ENCODE data around the gene PITHD1.
"Not testable (repeated sequence)": the region's sequence is repeated elsewhere in the genome, so short reads cannot be mapped to it uniquely, and the experiment has no call there.

Gene PITHD1

GRCh38 chr1:23799570-23800399, 21.6 kb downstream of the PITHD1 start:
- DNase-seq, result peak; percentile 18 to 20

GRCh38 chr1:23800400-23801337, 22.5 kb downstream of the PITHD1 start, which contains the start of gene GALE:
TSS of gene GALE (minus strand) at chr1:23800754. CDS start at chr1:23799007, 1,747 bp downstream.
- DNase-seq, result peak; percentile 95 to 97

DNA sequence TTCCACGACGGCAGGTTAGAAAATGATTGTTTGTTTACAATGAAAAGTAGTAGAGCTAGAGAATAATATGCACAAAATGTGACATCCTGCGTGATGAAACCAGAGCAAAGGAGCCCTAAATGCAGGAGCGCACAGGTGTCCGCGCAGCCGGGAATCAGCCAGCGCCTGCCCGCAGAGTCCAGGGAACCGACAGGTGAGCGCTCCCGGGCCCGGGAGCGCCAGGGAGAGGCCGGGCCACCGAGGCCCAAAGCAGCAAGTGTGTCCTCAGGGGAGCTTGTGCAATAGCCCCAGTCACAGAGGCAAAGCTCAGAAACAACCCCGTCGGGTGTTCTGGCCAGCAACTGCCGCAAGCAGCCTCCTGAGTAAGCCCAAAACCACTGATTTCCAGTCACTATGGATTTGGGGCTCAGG, 23.1 kb downstream of the PITHD1 start:
- no peak for DNase-seq

- DNase-seq, result no peak
Measured at GRCh38 chr1:23801876-23802275, 23.7 kb downstream of the PITHD1 start.

GRCh38 chr1:23802809-23803342, 24.7 kb downstream of the PITHD1 start:
- not testable (repeated sequence) for DNase-seq

- no peak for DNase-seq
Measured at GRCh38 chr1:23803674-23804073, 25.5 kb downstream of the PITHD1 start.

GRCh38 chr1:23804183-23804835, 26.1 kb downstream of the PITHD1 start:
- no peak for DNase-seq

DNA sequence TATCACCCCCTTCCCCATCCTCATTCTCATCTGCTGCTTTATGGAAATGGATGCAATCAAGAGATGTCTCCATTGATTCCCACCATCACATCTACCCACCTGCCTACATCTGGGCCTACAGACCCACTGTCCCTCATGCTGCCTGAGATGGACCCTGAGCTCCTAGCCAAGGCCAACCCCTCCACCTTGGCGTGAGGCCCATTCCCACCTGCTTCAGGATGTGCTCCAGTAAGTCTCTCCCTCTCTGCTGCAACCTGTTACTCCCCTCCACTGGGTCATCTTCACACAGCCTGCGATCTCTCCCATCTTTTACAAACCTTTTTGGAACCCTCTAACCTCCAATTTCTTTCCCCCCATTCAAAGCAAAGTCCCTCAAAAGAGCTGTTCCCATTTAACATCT, 26.8 kb downstream of the PITHD1 start:
- no peak for DNase-seq

DNA sequence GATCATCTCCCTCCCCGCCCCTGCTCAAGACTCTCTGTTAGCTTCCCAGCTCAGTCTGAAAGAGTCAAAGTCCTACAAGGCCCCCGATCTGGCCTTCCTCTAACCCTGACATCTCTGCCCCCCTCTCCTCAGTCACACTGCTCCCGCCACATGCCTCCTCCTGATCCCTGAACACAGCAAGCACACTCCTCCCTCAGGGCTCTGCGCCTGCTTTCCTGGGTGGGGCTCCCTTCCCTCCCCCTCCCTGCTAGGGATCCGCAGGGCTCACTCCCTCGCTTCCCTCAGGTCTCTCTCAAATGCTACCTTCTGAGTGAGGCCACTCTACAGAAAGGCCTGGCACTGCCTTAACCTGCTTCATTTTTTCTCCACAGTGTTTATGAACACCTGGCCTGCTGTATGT, 28.1 kb downstream of the PITHD1 start:
- no peak for DNase-seq

GRCh38 chr1:23807453-23807852, 29.2 kb downstream of the PITHD1 start:
- no peak for DNase-seq

DNA sequence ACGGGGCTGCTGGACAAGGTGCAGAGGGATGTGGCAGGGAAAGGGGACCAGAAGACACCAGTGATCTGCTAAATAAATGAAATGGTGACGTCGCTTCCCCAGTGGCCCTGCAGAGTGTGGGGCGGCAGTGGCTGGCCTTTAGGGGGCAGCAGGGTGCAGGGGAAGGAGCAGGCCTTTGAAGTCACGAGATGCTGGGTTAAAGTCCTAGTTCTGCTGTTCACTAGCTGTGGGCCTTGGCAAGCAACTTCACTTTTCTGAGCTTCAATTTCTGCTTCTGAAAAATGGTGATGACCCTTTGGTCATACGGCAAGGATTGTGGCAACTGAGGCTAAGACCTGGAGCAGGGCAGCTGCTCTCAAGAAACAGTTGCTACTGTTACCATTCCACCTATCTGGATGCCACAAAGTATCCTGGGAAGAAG, 31.5 kb downstream of the PITHD1 start:
- peak; percentile 68 to 75 for DNase-seq

- peak; percentile 53 to 54 for DNase-seq
Measured at GRCh38 chr1:23810818-23811540, 32.8 kb downstream of the PITHD1 start.

DNA sequence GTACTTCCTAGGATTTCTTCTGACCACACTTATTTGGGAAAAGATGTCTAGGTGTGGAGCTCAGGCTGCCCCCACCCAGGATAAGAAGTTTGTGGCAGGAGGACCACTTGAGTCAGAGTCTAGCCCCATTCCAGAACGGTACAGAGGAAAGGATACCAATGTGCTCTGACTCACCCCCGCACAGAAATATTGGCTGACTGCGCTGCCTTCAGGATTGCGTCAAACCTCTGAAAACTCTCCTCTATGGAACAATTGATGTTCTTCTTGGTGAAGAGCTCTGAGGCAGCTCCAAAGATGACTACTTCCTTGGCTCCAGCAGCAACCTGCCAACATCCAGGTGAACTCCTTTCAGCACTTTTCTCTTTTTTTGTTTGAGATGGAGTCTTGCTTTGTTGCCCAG, 35.8 kb downstream of the PITHD1 start:
- no peak for DNase-seq

DNA sequence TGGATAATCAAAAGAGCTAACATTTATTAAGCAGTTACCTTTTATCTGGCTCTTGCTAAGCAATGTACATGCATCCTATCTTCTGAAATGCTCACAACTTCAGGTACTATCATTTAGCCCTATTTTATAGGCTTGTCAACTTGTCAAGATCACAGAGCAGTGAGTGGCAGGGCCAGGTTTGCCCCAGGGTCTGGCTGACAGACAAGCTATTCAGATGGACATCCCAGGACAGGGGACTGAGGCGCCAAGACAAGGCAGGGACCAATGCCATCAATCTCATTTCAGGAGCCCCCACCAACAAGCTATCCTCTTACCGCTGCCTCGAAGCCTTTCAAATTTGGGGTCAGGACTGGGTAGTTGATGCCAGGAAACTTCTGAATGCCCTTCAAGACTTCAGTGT, 38.1 kb downstream of the PITHD1 start:
- DNase-seq, result no peak

GRCh38 chr1:23816906-23817305, 38.7 kb downstream of the PITHD1 start:
- no peak for DNase-seq

GRCh38 chr1:23817633-23818032, 39.4 kb downstream of the PITHD1 start:
- DNase-seq, result no peak

GRCh38 chr1:23823767-23824166, 45.5 kb downstream of the PITHD1 start:
- no peak for DNase-seq

DNA sequence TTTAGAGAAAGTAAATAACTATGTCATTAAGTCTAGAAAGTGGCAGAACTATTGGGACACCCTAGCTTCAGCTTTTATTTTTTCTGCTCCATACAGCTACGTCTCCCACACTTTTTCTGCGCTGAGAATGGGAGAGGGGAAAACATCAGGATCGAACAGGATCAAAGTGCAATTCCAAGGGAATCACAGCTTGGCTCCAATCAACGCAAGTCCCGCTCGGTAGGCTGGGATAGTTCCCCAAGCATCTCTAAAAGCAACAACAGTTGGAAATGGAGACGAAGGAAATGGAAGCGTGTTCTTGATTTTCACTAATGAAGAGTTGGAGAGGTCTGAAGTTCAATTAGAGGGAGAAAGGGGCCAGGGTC, 46.5 kb downstream of the PITHD1 start:
- no peak for DNase-seq

GRCh38 chr1:23825076-23825761, 47.0 kb downstream of the PITHD1 start, which contains the start of gene HMGCL:
TSS of gene HMGCL (minus strand) at chr1:23825429. CDS start at chr1:23825415, 14 bp downstream.
- DNase-seq, result peak; percentile 81 to 84

- no peak for DNase-seq
Measured at GRCh38 chr1:23825762-23826522, 47.7 kb downstream of the PITHD1 start.

- not testable (repeated sequence) for DNase-seq
Measured at GRCh38 chr1:23826590-23826989, 48.4 kb downstream of the PITHD1 start.

Measured in stimulated activated CD4-positive, alpha-beta T cell treated with anti-CD3 and anti-CD28 coated beads, Interleukin-2, amount 100 ng/mL, for 48 hours (primary cell).